ENCODE measurements around the gene PAPSS1. TPM values are rescaled to one million over a fixed set of nuclear protein-coding genes. Genes with fewer than 3 reads are reported as not detected.

Gene PAPSS1
- total and polyA plus RNA-seq, 10 of the 15 experiments (the other 5 are each of a cell fraction or from before 2014, with no cell fraction given): 22.6 to 73.0 (median 30.6) TPM

- H3K9me3 ChIP-seq (replicated peaks; ENCODE audit: control insufficient read depth, insufficient read depth, low read length): no peaks in the 10 kb centered on the region; the same call in 2 of the 3 replicates
- ATAC-seq: no peak
- no TSS peak for BruUV-seq (replicated peaks)
- no peak for DNase-seq (ENCODE audit: low read depth, low spot score)
- intact Hi-C loops (cut with micrococcal nuclease; ENCODE audit: unreplicated experiment) (no loop called here), in situ Hi-C loops (cut with MboI) (no loop called here)
- ChIA-PET POLR2A (no interaction called here), CTCF (no interaction called here), RAD21 (ENCODE audit: unreplicated experiment) (no interaction called here), SMC1A (ENCODE audit: uncharacterized antibody, unreplicated experiment) (no interaction called here)
- no peak overlapping the region for H2AFZ ChIP-seq (ENCODE audit: control insufficient read depth, low read depth, low read length)
- no peak for FAIRE-seq
- H3K27me3 ChIP-seq (replicated peaks in 1 of 2; ENCODE audit: control insufficient read depth in 2 of 2, insufficient read depth in 2 of 2, low read length in 1 of 2): no peaks in the 10 kb centered on the region
- no peak overlapping the region for H3K4me3 ChIP-seq
- no peaks in the 10 kb centered on the region for H3K79me2 ChIP-seq (ENCODE audit: control insufficient read depth, insufficient read depth, low read length)
- 76% methylated on average over 4 of the region's 4 CpGs for WGBS (ENCODE audit: insufficient coverage, insufficient replicate concordance, low lambda C conversion rate, missing lambda C conversion rate)
- no peak overlapping the region for H3K27ac ChIP-seq (ENCODE audit: control insufficient read depth, insufficient read depth)
- H3K9ac ChIP-seq (ENCODE audit: control insufficient read depth, insufficient read depth, low read length): no peak overlapping the region
- H4K20me1 ChIP-seq (ENCODE audit: control insufficient read depth, insufficient read depth): no peaks in the 10 kb centered on the region
- H3K36me3 ChIP-seq (ENCODE audit: control insufficient read depth in 2 of 2, insufficient read depth in 2 of 2, low read length in 1 of 2): peaks cover 2 to 6% of the 10 kb centered on the region in 2 experiments; a peak in 2 of 4 replicates
- H3K4me1 ChIP-seq (ENCODE audit: control insufficient read depth, insufficient read depth, low read length): no peaks in the 10 kb centered on the region
- TF ChIP-seq POLR2AphosphoS2 (IDR thresholded peaks at IDR 0.05; ENCODE audit: low read depth, low read length): no peak
- no peak for TF ChIP-seq YY1 (IDR thresholded peaks at IDR 0.05; ENCODE audit: low read depth, low read length)
- no peak for TF ChIP-seq TCF7 (IDR thresholded peaks at IDR 0.05; ENCODE audit: borderline replicate concordance)
- no peak for TF ChIP-seq FOXK2 (IDR thresholded peaks at IDR 0.05)
- TF ChIP-seq SUZ12 (IDR thresholded peaks at IDR 0.05; ENCODE audit: unreplicated experiment): no peak
- no peak for TF ChIP-seq HDAC6 (IDR thresholded peaks at IDR 0.05; ENCODE audit: unreplicated experiment)
- no peak overlapping the region for H3K4me2 ChIP-seq (ENCODE audit: control insufficient read depth, insufficient read depth)
Observed at GRCh38 chr4:107645604-107646003, 74.4 kb downstream of the PAPSS1 start.

DNA sequence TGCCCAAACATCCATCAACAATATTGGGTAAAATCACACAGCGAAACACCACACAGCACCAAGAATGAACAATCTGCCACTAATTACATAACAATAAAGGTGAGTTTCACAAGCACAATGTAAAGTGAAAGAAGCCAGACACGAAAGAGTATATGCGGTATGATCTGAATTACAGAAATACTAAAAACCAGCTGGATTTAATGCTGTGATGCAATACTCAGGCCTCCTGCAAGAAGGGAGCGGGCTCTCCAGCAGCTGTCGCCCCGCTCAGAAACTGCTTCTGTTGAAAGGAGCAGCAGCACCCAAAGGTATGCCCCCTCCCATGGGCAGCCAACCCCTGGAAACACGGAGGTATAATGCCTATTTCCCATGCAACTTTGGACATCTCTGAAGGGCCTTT, 77.0 kb downstream of the PAPSS1 start:
- BruUV-seq (replicated peaks): no TSS peak
- Histone ChIP-seq H3K4me3 (no peak overlapping the region), H3K4me2 (ENCODE audit: control insufficient read depth, insufficient read depth) (no peak overlapping the region), H4K20me1 (ENCODE audit: control insufficient read depth, insufficient read depth) (no peaks in the 10 kb centered on the region), H3K4me1 (ENCODE audit: control insufficient read depth, insufficient read depth, low read length) (no peaks in the 10 kb centered on the region), H3K36me3 (ENCODE audit: control insufficient read depth in 2 of 2, insufficient read depth in 2 of 2, low read length in 1 of 2) (peaks cover 2 to 6% of the 10 kb centered on the region in 2 experiments; a peak in 2 of 4 replicates), H3K27me3 (replicated peaks in 1 of 2; ENCODE audit: control insufficient read depth in 2 of 2, insufficient read depth in 2 of 2, low read length in 1 of 2) (no peaks in the 10 kb centered on the region), H3K9me3 (replicated peaks; ENCODE audit: control insufficient read depth, insufficient read depth, low read length) (no peaks in the 10 kb centered on the region), H3K79me2 (ENCODE audit: control insufficient read depth, insufficient read depth, low read length) (no peaks in the 10 kb centered on the region), H3K9ac (ENCODE audit: control insufficient read depth, insufficient read depth, low read length) (no peak overlapping the region), H3K27ac (ENCODE audit: control insufficient read depth, insufficient read depth) (no peak overlapping the region), H2AFZ (ENCODE audit: control insufficient read depth, low read depth, low read length) (no peak overlapping the region)
- no peak for TF ChIP-seq MEF2A (IDR thresholded peaks at IDR 0.05; ENCODE audit: insufficient read depth, low read depth, low read length)
- TF ChIP-seq PKNOX1 (IDR thresholded peaks at IDR 0.05): no peak
- in situ Hi-C loops (cut with MboI): no loop called here
- RAD21 ChIA-PET (ENCODE audit: unreplicated experiment): no interaction called here
- POLR2A ChIA-PET: no interaction called here
- CTCF ChIA-PET: no interaction called here
- 83% methylated on average over 7 of the region's 7 CpGs for WGBS (ENCODE audit: insufficient coverage, insufficient replicate concordance, low lambda C conversion rate, missing lambda C conversion rate)
- ATAC-seq (no peak), DNase-seq (ENCODE audit: low read depth, low spot score) (no peak), FAIRE-seq (no peak)
- SMC1A ChIA-PET (ENCODE audit: uncharacterized antibody, unreplicated experiment): interaction anchor here (1.0 kb wide), 1 partner anchor 17 kb away, joined by 3 read pairs; no protein-coding TSS in a partner anchor
- intact Hi-C loops (cut with micrococcal nuclease; ENCODE audit: unreplicated experiment): no loop called here
